ENCODE data around the gene SYVN1.

Gene SYVN1

DNA sequence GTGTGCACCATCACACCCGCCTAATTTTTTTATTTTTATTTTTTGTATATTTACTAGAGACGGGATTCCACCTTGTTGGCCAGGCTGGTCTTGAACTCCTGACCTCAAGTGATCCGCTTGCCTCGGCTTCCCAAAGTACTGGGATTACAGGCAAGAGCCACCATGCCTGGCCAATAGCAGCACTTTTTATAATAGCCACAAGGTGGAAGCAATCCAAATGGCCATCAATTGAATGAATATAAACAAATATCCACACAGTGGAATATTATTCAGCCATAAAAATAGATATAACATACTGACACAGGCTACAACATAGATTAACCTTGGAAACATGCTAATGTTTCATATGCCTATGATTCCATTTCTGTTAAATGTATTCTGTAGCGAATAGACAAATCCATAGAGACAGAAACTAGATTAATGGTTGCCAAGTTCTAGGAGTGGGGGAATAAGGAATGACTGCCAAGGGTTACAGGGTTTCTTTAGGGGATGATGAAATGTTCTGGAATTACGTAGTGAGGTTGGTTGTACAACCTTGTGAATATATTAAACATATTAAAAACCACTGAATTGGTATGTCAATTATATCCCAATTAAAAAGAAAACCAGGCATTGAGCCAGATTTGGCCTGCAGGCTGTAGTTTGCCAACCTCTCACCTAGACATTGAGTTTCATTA, 33.5 kb downstream of the SYVN1 start:
- no peak overlapping the region for H3K4me3 ChIP-seq (ENCODE audit: low read depth, low read length)
- TF ChIP-seq, protein P1, sequence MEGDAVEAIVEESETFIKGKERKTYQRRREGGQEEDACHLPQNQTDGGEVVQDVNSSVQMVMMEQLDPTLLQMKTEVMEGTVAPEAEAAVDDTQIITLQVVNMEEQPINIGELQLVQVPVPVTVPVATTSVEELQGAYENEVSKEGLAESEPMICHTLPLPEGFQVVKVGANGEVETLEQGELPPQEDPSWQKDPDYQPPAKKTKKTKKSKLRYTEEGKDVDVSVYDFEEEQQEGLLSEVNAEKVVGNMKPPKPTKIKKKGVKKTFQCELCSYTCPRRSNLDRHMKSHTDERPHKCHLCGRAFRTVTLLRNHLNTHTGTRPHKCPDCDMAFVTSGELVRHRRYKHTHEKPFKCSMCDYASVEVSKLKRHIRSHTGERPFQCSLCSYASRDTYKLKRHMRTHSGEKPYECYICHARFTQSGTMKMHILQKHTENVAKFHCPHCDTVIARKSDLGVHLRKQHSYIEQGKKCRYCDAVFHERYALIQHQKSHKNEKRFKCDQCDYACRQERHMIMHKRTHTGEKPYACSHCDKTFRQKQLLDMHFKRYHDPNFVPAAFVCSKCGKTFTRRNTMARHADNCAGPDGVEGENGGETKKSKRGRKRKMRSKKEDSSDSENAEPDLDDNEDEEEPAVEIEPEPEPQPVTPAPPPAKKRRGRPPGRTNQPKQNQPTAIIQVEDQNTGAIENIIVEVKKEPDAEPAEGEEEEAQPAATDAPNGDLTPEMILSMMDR (IDR thresholded peaks at IDR 0.05; ENCODE audit: borderline replicate concordance, insufficient read depth, low read depth, low read length): no peak

DNA sequence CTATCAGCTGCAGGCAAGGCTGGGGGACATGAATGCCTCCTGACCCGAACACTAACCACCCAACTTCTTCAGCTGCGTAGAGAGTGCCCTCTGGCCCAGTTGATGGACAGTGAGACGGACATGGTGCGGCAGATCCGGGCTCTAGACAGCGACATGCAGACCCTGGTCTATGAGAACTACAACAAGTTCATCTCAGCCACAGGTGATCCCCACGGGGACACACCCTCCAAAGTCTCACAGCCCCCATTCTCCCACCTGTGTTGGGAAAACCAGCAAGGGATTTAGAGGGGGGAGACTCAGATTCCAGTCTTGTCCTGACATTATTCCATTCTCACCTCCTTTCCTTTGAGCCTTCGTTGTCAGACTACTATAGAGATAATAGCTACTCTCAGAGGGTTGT, 37.4 kb downstream of the SYVN1 start:
- TF ChIP-seq, protein P1 (IDR thresholded peaks at IDR 0.05; ENCODE audit: borderline replicate concordance, insufficient read depth, low read depth, low read length): no peak
- peak overlapping the region; percentile 65 for H3K4me3 ChIP-seq (ENCODE audit: low read depth, low read length)

DNA sequence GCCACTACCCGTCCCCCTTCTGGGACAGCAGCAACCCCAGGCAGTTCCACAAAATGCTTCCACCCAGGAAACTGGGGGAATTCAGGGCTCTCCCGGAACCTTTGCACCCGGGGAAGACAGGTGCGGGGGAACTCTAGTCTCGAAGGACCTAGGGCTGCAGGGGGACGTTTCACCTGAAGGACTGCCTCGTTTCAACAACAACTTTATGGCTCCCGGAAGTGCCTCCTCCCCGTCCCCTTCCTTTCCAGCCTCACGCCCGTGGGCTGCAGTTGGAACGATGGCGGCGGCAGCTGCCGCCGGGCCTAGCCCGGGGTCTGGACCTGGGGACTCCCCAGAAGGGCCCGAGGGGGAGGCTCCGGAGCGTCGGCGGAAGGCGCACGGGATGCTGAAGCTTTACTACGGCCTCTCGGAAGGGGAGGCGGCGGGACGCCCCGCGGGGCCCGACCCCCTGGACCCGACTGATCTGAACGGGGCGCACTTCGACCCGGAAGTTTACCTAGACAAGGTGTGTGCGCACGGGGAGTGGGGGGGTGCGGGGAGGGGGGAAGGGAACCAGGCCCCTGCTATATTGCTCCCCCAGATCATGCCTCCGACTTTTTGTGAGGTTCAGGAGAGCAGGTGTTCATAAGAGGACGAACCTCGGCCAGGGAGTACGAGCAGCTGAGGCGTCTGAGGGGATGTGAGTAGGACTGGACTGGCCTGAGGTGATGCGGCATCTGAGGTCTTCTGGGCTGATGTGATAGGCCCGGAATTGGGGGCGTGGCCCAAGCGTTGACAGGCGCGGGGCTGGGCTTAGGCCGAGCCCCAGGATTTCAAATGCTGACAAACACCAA, 38.1 kb downstream of the SYVN1 start, which contains the start of gene VPS51:
TSS of gene VPS51 (plus strand) at position 241 of the 833 bp plus-strand sequence. CDS start at position 278, 37 bp downstream.
- H3K4me3 ChIP-seq (ENCODE audit: low read depth, low read length): peak within 1 kb of the TSS; percentile 65
- TF ChIP-seq, protein P1 (IDR thresholded peaks at IDR 0.05; ENCODE audit: borderline replicate concordance, insufficient read depth, low read depth, low read length): no peak

DNA sequence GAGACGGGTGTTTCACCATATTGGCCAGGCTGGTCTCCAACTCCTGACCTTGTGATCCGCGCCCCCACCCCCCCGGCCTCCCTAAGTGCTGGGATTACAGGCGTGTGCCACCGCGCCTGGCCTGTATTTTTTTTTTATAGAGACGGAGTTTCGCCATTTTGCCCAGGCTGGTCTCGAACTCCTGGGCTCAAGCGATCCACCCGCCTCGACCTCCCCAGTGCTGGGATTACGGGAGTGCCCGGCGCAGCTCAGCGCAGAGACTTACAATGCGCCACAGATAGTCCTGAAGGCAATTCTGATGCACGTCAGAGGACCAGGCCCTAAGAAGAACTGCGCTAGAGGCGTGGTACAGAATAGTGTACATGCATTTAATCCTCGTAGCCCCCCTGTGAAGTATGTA, 38.9 kb downstream of the SYVN1 start:
- TF ChIP-seq, protein P1 (IDR thresholded peaks at IDR 0.05; ENCODE audit: borderline replicate concordance, insufficient read depth, low read depth, low read length): no peak
- H3K4me3 ChIP-seq (ENCODE audit: low read depth, low read length): no peak overlapping the region

DNA sequence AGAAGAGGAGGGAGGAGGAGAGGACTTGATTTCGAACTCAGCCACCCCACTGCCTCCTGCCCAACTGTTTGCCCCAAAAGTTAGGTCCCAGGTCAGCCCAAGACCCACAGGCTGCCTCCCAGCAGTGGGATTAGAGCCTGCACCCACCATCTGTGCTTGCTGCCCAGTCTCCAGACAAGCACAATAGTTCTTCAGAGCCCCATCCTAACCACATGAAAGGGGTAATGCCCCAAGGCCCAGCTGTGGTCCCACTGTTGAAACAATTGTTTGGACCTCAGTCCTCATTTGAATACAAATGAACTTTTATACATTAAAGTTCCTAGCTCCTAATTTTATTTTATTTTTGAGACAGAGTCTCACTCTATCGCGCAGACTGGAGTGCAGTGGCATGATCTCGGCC, 43.7 kb downstream of the SYVN1 start:
- H3K4me3 ChIP-seq (ENCODE audit: low read depth, low read length): no peak overlapping the region
- TF ChIP-seq, protein P1 (IDR thresholded peaks at IDR 0.05; ENCODE audit: borderline replicate concordance, insufficient read depth, low read depth, low read length): no peak

DNA sequence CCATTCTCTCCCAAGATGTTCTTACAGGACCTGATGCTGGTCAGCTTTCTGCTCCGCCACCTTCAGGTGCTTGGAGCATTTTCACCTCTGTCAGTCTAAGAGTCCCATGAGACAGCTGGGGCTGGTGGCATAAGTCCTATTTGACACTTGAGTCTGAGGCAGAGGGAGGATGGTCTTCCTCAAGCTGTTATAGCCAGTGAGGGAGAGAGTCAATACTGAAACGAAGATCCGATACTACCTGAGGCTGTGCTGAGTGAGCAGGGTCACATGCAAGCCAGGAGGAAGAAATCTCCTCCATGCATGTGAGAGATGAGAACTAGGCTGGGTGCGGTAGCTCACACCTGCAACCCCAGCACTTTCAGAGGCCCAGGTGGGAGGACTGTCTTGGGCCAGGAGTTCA, 44.7 kb downstream of the SYVN1 start:
- no peak overlapping the region for H3K4me3 ChIP-seq (ENCODE audit: low read depth, low read length)
- TF ChIP-seq, protein P1 (IDR thresholded peaks at IDR 0.05; ENCODE audit: borderline replicate concordance, insufficient read depth, low read depth, low read length): no peak

All from GM12875 (cell line).